Mesendoderm (in vitro differentiated cells): ENCODE data around the gene RAD23B.

Experiments used
- DNase-seq: peaks from one replicate; pipeline ENCODE4 v3.0.0; 2013
- H2AK5ac ChIP-seq: 2 replicates; pipeline ENCODE4 v1.6.1; 2013; ENCODE audit warnings: low read length, inconsistent platforms
- H2BK120ac ChIP-seq: 2 replicates; pipeline ENCODE4 v1.6.1; 2013; ENCODE audit warnings: low read depth, mild to moderate bottlenecking, low read length, moderate library complexity, mixed read lengths
- H2BK15ac ChIP-seq: replicated peaks from 2 replicates; pipeline ENCODE4 v1.6.1; 2013; ENCODE audit warnings: low read depth, mild to moderate bottlenecking, moderate library complexity
- H2BK5ac ChIP-seq: 2 replicates; pipeline ENCODE4 v1.6.1; 2013; ENCODE audit warnings: low read length, inconsistent platforms
- H3K18ac ChIP-seq: 2 replicates; pipeline ENCODE4 v1.6.1; 2013; ENCODE audit warnings: mild to moderate bottlenecking, low read length, mixed read lengths
- H3K23ac ChIP-seq: one replicate; pipeline ENCODE4 v1.6.1; 2013; ENCODE audit warnings: low read length
- H3K27ac ChIP-seq: 2 replicates; pipeline ENCODE4 v1.5.1; 2013; ENCODE audit warnings: low read depth, mild to moderate bottlenecking, inconsistent platforms, low read length, moderate library complexity
- H3K27me3 ChIP-seq: 2 replicates; pipeline ENCODE4 v1.6.1; 2013; ENCODE audit warnings: low read length, control low read depth, mild to moderate bottlenecking, inconsistent platforms; ENCODE audit not compliant: insufficient read depth, poor library complexity
- H3K36me3 ChIP-seq: 2 replicates; pipeline ENCODE4 v1.6.1; 2013; ENCODE audit warnings: low read length, inconsistent platforms; ENCODE audit not compliant: control insufficient read depth, insufficient read depth
- H3K4ac ChIP-seq: one replicate; pipeline ENCODE4 v1.6.1; 2013; ENCODE audit warnings: low read depth, mild to moderate bottlenecking, low read length, moderate library complexity
- H3K4me1 ChIP-seq: 2 replicates; pipeline ENCODE4 v1.6.1; 2013; ENCODE audit warnings: low read depth, low read length, inconsistent platforms; ENCODE audit not compliant: control insufficient read depth
- H3K4me2 ChIP-seq: 2 replicates; pipeline ENCODE4 v1.6.1; 2013; ENCODE audit warnings: low read length
- H3K4me3 ChIP-seq: 2 replicates; pipeline ENCODE4 v1.5.1; 2013; ENCODE audit warnings: mild to moderate bottlenecking, low read length
- H3K56ac ChIP-seq: one replicate; pipeline ENCODE4 v1.6.1; 2013; ENCODE audit warnings: low read length
- H3K79me1 ChIP-seq: 2 replicates; pipeline ENCODE4 v1.6.1; 2013; ENCODE audit warnings: low read length, inconsistent platforms
- H3K79me2 ChIP-seq: 2 replicates; pipeline ENCODE4 v1.6.1; 2013; ENCODE audit warnings: mild to moderate bottlenecking, low read length; ENCODE audit not compliant: control insufficient read depth, insufficient read depth
- H3K9ac ChIP-seq: 2 replicates; pipeline ENCODE4 v1.6.1; 2013; ENCODE audit warnings: low read length, inconsistent platforms
- H4K5ac ChIP-seq: one replicate; pipeline ENCODE4 v1.6.1; 2013; ENCODE audit warnings: low read length
- H4K8ac ChIP-seq: one replicate; pipeline ENCODE4 v1.6.1; 2013; ENCODE audit warnings: low read depth, mild to moderate bottlenecking, control low read depth, low read length, moderate library complexity
- WGBS: extraction: QIAGEN DNeasy Blood & Tissue Kit; methylation state at CpG from one replicate; pipeline ENCODE4 v1.1.7; 2013; ENCODE audit warnings: low lambda C conversion rate, missing lambda C conversion rate; ENCODE audit not compliant: insufficient coverage; ENCODE audit errors: extremely low coverage; 5-methylcytosine and 5-hydroxymethylcytosine counted together

RAD23B gene

GRCh38 chr9:107334103-107334776 is 51.2 kb downstream of the RAD23B start:
- no peak overlapping the region for H2BK120ac ChIP-seq
- no peak overlapping the region for H2BK5ac ChIP-seq
- H3K4me1 ChIP-seq: no peaks in the 10 kb centered on the region
- no CpG with 5 or more reads among the region's 4 CpGs for WGBS
- H3K36me3 ChIP-seq: peaks cover 10% of the 10 kb centered on the region
- H2BK15ac ChIP-seq: no peak overlapping the region
- H3K4me2 ChIP-seq: no peak overlapping the region
- no peak overlapping the region for H3K4me3 ChIP-seq
- H3K18ac ChIP-seq: no peak overlapping the region
- no peak overlapping the region for H2AK5ac ChIP-seq
- H3K4ac ChIP-seq: no peak overlapping the region
- no peak overlapping the region for H4K8ac ChIP-seq
- H3K27me3 ChIP-seq: no peaks in the 10 kb centered on the region
- H3K9ac ChIP-seq: no peak overlapping the region
- H3K79me2 ChIP-seq: no peaks in the 10 kb centered on the region
- no peak overlapping the region for H3K23ac ChIP-seq
- DNase-seq: no peak
- no peak overlapping the region for H3K27ac ChIP-seq
- no peak overlapping the region for H3K56ac ChIP-seq
- H4K5ac ChIP-seq: no peak overlapping the region
- no peaks in the 10 kb centered on the region for H3K79me1 ChIP-seq

- Histone ChIP-seq H3K4me1 (no peaks in the 10 kb centered on the region), H3K27me3 (no peaks in the 10 kb centered on the region), H2BK5ac (no peak overlapping the region), H3K79me2 (no peaks in the 10 kb centered on the region), H3K18ac (no peak overlapping the region), H3K27ac (no peak overlapping the region), H4K8ac (no peak overlapping the region), H3K56ac (no peak overlapping the region), H3K36me3 (peaks cover 11% of the 10 kb centered on the region), H2BK15ac (no peak overlapping the region), H2BK120ac (no peak overlapping the region), H3K4me2 (no peak overlapping the region), H3K4me3 (no peak overlapping the region), H3K79me1 (no peaks in the 10 kb centered on the region), H3K23ac (no peak overlapping the region), H3K9ac (no peak overlapping the region), H4K5ac (no peak overlapping the region), H3K4ac (no peak overlapping the region), H2AK5ac (no peak overlapping the region)
- no peak for DNase-seq
- WGBS: no CpG with 5 or more reads among the region's 3 CpGs
These were observed 52.3 kb downstream of the RAD23B start for GRCh38 chr9:107335331-107335730.

GRCh38 chr9:107336718-107337360 is 53.8 kb downstream of the RAD23B start:
- H3K27me3 ChIP-seq: no peaks in the 10 kb centered on the region

GRCh38 chr9:107337676-107338590 is 54.9 kb downstream of the RAD23B start:
- H2BK120ac ChIP-seq: no peak overlapping the region
- no peak overlapping the region for H3K27ac ChIP-seq
- H3K4me2 ChIP-seq: no peak overlapping the region
- H3K18ac ChIP-seq: no peak overlapping the region
- H4K8ac ChIP-seq: no peak overlapping the region
- H3K9ac ChIP-seq: no peak overlapping the region
- peaks cover 11% of the 10 kb centered on the region for H3K36me3 ChIP-seq
- no peaks in the 10 kb centered on the region for H3K79me2 ChIP-seq
- H3K56ac ChIP-seq: no peak overlapping the region
- DNase-seq: no peak
- WGBS: no CpG with 5 or more reads among the region's 16 CpGs
- no peaks in the 10 kb centered on the region for H3K4me1 ChIP-seq
- H4K5ac ChIP-seq: no peak overlapping the region
- no peak overlapping the region for H2BK5ac ChIP-seq
- H2AK5ac ChIP-seq: no peak overlapping the region
- H3K27me3 ChIP-seq: no peaks in the 10 kb centered on the region
- H3K4me3 ChIP-seq: no peak overlapping the region
- no peaks in the 10 kb centered on the region for H3K79me1 ChIP-seq
- H2BK15ac ChIP-seq: no peak overlapping the region
- H3K4ac ChIP-seq: no peak overlapping the region
- H3K23ac ChIP-seq: no peak overlapping the region

More at GRCh38 chr9:107336718-107337360, 53.8 kb downstream of the RAD23B start:
- DNase-seq: no peak
- Histone ChIP-seq H3K4me3 (no peak overlapping the region), H3K79me1 (no peaks in the 10 kb centered on the region), H3K4ac (no peak overlapping the region), H3K79me2 (no peaks in the 10 kb centered on the region), H4K8ac (no peak overlapping the region), H3K36me3 (peaks cover 12% of the 10 kb centered on the region), H2BK15ac (no peak overlapping the region), H3K23ac (no peak overlapping the region), H3K18ac (no peak overlapping the region), H3K4me1 (no peaks in the 10 kb centered on the region), H2AK5ac (no peak overlapping the region), H2BK120ac (no peak overlapping the region), H3K56ac (no peak overlapping the region), H4K5ac (no peak overlapping the region), H3K9ac (no peak overlapping the region), H3K4me2 (no peak overlapping the region), H3K27ac (no peak overlapping the region), H2BK5ac (no peak overlapping the region)
- no CpG with 5 or more reads among the region's 6 CpGs for WGBS

- no peak overlapping the region for H3K4me2 ChIP-seq
- H2AK5ac ChIP-seq: no peak overlapping the region
- no peaks in the 10 kb centered on the region for H3K79me2 ChIP-seq
- peaks cover 8% of the 10 kb centered on the region for H3K36me3 ChIP-seq
- no peaks in the 10 kb centered on the region for H3K79me1 ChIP-seq
- H2BK15ac ChIP-seq: no peak overlapping the region
- no peak overlapping the region for H2BK120ac ChIP-seq
- H3K56ac ChIP-seq: no peak overlapping the region
- no peak overlapping the region for H2BK5ac ChIP-seq
- H3K18ac ChIP-seq: no peak overlapping the region
- H3K4ac ChIP-seq: no peak overlapping the region
- WGBS: no CpG with 5 or more reads among the region's 7 CpGs
- H4K5ac ChIP-seq: no peak overlapping the region
- no peak overlapping the region for H3K23ac ChIP-seq
- no peak overlapping the region for H4K8ac ChIP-seq
- H3K9ac ChIP-seq: no peak overlapping the region
- H3K27me3 ChIP-seq: no peaks in the 10 kb centered on the region
- no peaks in the 10 kb centered on the region for H3K4me1 ChIP-seq
- no peak overlapping the region for H3K4me3 ChIP-seq
- no peak for DNase-seq
- H3K27ac ChIP-seq: no peak overlapping the region
These were observed 56.0 kb downstream of the RAD23B start for GRCh38 chr9:107338911-107339659.
